Measurements from ENCODE around the gene RPLP2.

Gene RPLP2

DNA sequence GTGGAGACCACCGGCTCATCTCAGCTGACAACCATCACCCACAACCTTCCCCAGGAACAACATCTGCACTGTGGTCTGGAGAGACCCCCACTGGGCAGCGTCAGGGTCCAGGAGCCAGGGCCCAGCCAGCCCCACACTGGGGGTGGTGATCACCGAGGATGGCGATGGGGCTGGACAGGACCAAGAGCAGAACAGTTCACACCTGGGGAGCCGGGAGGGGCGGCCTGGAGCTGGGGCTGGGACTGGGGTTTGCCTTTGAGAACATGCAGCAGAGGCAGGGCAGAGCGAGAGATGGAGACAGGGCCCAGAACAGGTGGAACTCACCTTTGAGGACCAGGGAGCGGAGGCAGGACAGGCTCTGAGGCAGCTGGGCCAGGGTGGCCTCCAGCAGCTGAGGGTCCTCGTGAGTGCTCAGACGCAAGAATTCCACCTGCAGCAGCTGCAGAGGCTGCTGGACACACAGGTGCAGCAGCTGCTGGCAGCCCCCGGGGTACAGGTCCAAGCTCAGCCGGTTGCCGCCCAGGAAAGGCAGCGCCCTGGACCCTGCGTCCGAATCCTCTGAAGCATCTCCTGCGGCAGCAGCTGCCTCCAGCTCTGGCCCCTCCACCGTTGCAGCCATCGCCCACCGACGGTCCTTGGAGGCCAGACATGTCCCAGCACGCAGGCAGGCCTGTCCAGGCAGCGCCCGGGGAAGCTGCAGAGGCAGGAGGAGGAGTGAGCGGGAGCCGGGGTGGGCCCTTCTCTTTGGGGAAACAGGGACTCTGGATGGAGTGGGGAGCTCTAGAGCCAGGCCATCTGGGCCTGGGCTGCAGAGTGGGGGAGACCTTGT lies 5.8 kb upstream of the RPLP2 start:
- DNase-seq (ENCODE audit: low read depth in 2 of 2): no peak

GRCh38 chr11:804599-804964 lies 5.2 kb upstream of the RPLP2 start:
- DNase-seq (ENCODE audit: low read depth in 2 of 2): no peak

GRCh38 chr11:808427-809286 lies 1.1 kb upstream of the RPLP2 start:
- DNase-seq (ENCODE audit: low read depth in 2 of 2): no peak

- DNase-seq (ENCODE audit: low read depth in 2 of 2): no peak
Observed at GRCh38 chr11:810040-810567, 337 bp downstream of the RPLP2 start.

DNA sequence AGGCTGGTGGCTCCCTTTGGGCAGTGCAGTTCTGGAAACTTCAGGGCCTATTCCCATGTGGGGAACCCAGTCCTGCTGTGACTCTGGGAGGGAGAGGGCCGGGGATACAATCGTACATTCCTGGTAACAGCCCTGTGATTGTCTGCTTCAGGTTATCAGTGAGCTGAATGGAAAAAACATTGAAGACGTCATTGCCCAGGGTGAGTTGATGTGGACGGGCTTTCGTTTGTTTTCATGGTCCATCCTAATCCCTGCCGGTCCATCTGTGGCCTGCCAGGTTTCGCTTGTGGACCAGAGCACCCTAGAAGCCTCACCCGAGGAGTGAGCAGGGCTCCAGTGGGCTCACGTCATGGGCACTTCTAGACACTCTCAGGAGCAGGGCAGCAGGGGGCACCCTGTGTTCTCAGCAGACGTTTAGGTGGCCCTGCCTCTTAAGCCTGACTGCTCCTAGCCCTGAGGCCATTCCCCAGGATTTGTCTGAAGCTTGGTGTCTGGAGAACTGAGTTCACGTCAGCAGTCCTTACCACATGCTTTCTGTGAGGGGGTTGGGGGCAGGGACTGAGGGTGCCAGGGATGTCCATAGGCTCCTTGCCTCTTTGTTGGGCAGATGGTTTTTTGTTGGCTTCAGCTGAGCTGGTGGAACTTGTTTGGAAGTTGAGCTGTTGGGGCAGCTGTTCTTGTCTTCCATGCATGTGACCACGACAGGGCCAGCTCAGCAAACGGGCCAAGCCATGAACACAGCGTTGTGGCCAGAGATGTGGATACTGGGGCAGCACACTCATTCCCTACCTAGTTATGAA lies 1.9 kb downstream of the RPLP2 start:
- DNase-seq (ENCODE audit: low read depth in 2 of 2): no peak

DNA sequence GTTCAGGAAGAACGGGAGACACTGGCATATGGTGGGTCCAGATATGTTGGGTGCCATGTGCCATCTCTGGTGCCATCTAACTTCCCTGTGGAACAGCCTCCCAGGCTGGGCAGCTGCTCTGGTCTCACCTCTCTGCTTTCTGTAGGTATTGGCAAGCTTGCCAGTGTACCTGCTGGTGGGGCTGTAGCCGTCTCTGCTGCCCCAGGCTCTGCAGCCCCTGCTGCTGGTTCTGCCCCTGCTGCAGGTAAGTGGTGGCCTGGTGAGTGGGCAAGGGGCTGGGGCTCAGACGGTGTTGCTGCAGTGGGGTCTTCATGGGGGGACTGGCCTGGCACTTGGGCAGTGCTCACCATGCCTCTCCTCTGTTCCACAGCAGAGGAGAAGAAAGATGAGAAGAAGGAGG lies 2.6 kb downstream of the RPLP2 start:
- no peak for DNase-seq (ENCODE audit: low read depth in 2 of 2)

DNA sequence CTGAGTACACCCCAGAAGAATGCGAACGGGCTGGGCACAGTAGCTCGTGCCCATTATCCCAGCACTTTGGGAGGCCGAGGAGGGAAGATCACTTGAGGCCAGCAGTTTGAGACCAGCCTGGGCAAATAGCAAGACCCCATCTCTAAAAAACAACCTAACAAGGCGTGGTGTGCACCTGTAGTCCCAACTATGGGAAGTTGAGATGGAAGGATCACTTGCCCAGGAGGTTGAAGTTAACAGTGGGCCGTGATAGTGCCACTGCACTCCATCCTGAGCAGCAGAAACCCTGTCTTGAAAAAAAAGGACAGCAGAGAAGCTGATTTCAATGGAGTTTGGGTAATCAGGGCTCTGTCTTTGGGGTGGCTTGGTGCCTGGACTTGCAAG lies 3.3 kb downstream of the RPLP2 start:
- DNase-seq (ENCODE audit: low read depth in 2 of 2): no peak

GRCh38 chr11:813456-814096 lies 3.8 kb downstream of the RPLP2 start:
- DNase-seq (ENCODE audit: low read depth in 2 of 2): no peak

- DNase-seq (ENCODE audit: low read depth in 2 of 2): no peak
Observed at GRCh38 chr11:815675-816432, 6.1 kb downstream of the RPLP2 start.

DNA sequence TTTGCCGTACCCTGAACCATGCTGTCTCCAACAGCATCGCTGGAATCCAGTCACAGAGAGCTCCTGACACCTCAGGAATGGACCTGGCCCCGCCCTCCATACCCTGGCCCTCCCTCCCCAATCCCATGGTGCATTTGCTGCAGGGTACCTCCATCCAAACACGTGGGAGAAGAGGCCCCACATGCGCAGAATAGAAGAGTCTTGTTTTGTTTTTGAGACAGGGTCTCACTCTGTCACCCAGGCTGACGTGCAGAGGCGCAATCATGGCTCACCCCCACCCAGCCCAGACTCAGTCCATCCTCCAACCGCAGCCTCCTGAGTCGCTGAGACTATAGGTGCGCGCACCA lies 6.6 kb downstream of the RPLP2 start:
- DNase-seq (ENCODE audit: low read depth in 2 of 2): no peak

DNA sequence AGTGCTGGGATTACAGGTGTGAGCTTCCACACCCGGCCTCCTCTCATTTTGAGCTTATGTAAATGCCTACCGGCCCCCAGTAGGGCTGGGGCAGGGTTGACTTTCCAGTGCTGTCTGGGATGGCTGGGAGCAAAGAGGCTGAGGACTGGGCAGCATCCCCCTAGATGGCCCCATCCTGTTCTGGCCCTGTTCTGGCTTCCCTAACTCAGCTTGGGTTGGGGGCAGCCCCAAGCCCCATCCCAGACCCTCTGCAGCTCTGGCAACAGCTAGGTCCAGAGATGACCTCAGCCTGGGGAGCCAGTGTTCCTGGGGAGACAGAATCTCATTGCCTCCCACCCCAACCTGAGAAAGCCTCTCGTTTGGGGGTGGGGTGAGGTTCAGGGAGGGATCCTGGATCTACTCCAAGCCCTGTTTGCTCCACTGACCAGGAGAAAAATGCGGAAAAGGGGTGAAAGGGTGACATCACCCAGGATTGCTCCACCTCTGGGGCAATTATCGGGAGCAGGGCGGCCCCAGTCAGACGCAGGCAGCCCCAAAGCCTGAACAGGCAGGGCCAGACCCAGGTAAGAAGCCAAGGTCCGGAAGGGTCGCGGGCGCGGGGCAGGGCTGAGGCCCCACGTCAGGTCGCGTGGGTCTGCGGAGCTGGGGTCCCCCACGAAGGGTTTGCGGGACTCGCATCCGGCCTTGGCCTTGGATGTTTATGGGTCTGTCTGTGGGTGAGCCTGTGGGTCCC lies 8.8 kb downstream of the RPLP2 start, which contains the start of gene PNPLA2:
Gene PNPLA2 (plus strand): TSS at position 519 of the 733 bp plus-strand sequence. CDS start 805 bp downstream, outside the sequence.
- DNase-seq (ENCODE audit: low read depth in 2 of 2): no peak

- DNase-seq (ENCODE audit: low read depth in 2 of 2): peak; percentile 82 to 90
Observed at GRCh38 chr11:819129-819931, 9.6 kb downstream of the RPLP2 start.

GRCh38 chr11:819943-820649 lies 10.3 kb downstream of the RPLP2 start:
- peak; percentile 85 to 92 for DNase-seq (ENCODE audit: low read depth in 2 of 2)

GRCh38 chr11:820655-821511 lies 11.1 kb downstream of the RPLP2 start:
- no peak for DNase-seq (ENCODE audit: low read depth in 2 of 2)

GRCh38 chr11:821512-822371 lies 12.0 kb downstream of the RPLP2 start:
- no peak for DNase-seq (ENCODE audit: low read depth in 2 of 2)

- DNase-seq (ENCODE audit: low read depth in 2 of 2): no peak
Observed at GRCh38 chr11:823441-824291, 13.9 kb downstream of the RPLP2 start.
